LNCaP clone FGC (cell line): ENCODE measurements around the gene SMLR1.

ENCODE experiments used
- DNase-seq: peaks from one replicate; pipeline ENCODE4 v3.0.0-alpha.2; 2011; ENCODE audit warnings: low read depth
- H3K4me3 ChIP-seq: 2 replicates; pipeline ENCODE4 v1.5.1; 2011; ENCODE audit warnings: mild to moderate bottlenecking, low read depth, low read length, control low read depth
- TF ChIP-seq, protein P1 (sequence below): IDR thresholded peaks from 2 replicates; pipeline ENCODE4 v1.5.1; 2012; ENCODE audit warnings: mild to moderate bottlenecking; ENCODE audit not compliant: control insufficient read depth, insufficient read depth; ENCODE audit errors: extremely low read depth

The SMLR1 gene

DNA sequence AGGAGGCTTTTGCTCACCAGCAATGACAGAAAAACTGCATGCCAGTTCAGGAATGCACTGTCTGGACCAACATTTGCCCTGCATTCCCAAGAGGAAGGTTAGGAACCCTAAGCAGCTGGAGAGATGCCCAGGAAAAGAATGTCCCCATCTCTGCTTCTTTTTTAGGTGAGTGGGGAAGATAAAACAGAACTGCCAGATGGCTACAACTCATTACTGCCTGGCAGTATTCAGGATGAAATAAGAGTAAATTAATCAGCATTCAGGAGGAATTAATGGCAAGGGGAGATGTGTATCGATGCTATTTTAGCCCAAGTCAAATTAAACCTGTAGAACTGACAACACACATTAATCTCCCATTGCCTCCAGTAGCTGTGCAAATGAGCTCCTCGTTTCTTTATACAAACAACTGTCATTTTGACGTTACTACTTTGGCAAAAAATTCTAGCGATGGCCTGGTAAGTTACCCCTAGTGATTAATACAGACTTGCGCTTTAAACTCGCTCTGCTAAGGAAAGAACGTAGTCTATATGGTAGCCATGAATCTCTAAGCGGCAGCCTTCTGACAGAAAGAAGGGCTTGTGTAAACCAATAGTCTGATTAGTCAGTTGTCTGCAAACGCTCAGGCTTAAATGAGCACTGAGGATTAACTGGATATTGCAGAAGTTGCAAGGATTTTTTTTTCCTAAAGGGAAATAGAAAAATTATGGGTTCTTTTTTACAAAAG lies 16.7 kb upstream of the SMLR1 start:
- DNase-seq: no peak
- TF ChIP-seq, protein P1, sequence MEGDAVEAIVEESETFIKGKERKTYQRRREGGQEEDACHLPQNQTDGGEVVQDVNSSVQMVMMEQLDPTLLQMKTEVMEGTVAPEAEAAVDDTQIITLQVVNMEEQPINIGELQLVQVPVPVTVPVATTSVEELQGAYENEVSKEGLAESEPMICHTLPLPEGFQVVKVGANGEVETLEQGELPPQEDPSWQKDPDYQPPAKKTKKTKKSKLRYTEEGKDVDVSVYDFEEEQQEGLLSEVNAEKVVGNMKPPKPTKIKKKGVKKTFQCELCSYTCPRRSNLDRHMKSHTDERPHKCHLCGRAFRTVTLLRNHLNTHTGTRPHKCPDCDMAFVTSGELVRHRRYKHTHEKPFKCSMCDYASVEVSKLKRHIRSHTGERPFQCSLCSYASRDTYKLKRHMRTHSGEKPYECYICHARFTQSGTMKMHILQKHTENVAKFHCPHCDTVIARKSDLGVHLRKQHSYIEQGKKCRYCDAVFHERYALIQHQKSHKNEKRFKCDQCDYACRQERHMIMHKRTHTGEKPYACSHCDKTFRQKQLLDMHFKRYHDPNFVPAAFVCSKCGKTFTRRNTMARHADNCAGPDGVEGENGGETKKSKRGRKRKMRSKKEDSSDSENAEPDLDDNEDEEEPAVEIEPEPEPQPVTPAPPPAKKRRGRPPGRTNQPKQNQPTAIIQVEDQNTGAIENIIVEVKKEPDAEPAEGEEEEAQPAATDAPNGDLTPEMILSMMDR: no peak
- no peak overlapping the region for H3K4me3 ChIP-seq

- no peak for DNase-seq
- TF ChIP-seq, protein P1: no peak
- no peak overlapping the region for H3K4me3 ChIP-seq
Observed at GRCh38 chr6:130811932-130812331, 15.3 kb upstream of the SMLR1 start.

GRCh38 chr6:130814506-130814905 lies 12.7 kb upstream of the SMLR1 start:
- DNase-seq: no peak
- H3K4me3 ChIP-seq: no peak overlapping the region
- TF ChIP-seq, protein P1: no peak

GRCh38 chr6:130815200-130816071 lies 11.8 kb upstream of the SMLR1 start:
- TF ChIP-seq, protein P1: no peak

GRCh38 chr6:130822736-130823135 lies 4.5 kb upstream of the SMLR1 start:
- DNase-seq: no peak
- TF ChIP-seq, protein P1: no peak

More at GRCh38 chr6:130815200-130816071, 11.8 kb upstream of the SMLR1 start:
- no peak overlapping the region for H3K4me3 ChIP-seq
- DNase-seq: no peak

DNA sequence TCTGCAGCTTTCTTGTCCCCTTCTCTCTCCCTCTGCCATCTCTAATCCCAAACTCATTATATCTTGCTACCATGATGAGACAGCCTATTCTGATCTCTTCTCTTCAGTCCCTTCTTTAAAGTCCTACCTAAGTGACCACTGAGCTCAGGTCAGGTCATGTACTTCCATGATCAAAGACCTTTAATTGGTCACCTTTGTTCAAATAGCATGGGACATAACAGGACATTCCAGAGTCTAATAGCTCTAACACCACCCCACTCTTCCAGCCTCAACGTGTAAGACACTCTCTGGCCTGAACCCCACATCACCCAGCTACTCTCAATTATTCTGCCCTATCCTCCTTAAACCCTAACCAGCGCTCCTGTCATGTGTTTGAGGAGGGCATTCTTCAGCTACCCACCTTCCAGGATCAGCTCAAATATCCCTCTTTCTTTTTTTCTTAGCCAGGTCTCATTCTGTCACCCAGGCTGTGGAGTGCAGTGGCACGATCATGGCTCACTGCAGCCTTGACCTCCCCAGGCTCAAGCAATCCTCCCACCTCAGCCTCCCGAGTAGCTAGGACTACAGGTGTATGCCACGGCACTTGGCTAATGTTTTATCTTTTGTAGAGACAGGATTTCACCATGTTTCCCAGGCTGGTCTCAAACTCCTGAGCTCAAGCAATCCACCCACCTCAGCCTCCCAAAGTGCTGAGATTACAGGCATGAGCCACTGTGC lies 2.1 kb upstream of the SMLR1 start:
- no peak overlapping the region for H3K4me3 ChIP-seq
- TF ChIP-seq, protein P1: no peak

More at GRCh38 chr6:130822736-130823135, 4.5 kb upstream of the SMLR1 start:
- no peak overlapping the region for H3K4me3 ChIP-seq

More for the DNA sequence above, 2.1 kb upstream of the SMLR1 start:
- no peak for DNase-seq
